Measurements from ENCODE around the gene PTPRS. TPM values are rescaled to one million over a fixed set of nuclear protein-coding genes. Genes with fewer than 3 reads are reported as not detected.

The PTPRS gene
- total RNA-seq, 1 experiment from 2014 or later, result 22.2 TPM

- 0 out of 2 replicates have a peak, but pooled peaks cover under 1% of the 10 kb centered on the region for H3K4me1 ChIP-seq
- H3K36me3 ChIP-seq, result no peaks in the 10 kb centered on the region
- H3K9me3 ChIP-seq (replicated peaks), result no peaks in the 10 kb centered on the region
- H3K27ac ChIP-seq, result no peak overlapping the region
- no peak overlapping the region for H3K4me3 ChIP-seq
- no peak for DNase-seq
- peaks cover 1% of the 10 kb centered on the region for H3K27me3 ChIP-seq
Observed at GRCh38 chr19:5314012-5314906, 26.4 kb downstream of the PTPRS start.

DNA sequence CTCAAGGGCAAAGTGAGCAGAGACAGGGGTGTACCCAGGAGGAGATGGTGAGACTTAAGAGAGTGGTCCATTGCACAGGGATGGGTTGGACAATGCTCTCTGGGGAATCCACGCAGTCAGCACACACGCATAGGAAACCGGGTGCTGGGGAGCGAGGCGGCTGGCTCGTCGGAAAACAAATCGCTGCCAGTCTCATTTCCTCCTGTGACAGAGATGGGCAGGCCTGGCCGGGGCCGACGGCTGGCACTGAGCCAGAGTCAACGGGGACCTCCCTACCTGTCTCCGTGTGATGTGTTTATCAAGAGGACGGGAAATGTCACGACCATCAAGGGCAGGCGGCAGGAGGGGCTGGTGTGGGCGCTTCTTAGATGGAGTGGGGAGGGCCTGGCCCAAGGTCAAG is 27.3 kb downstream of the PTPRS start:
- no peak overlapping the region for H3K4me3 ChIP-seq
- peaks cover 4% of the 10 kb centered on the region; the same call in 1 of the 2 replicates for H3K4me1 ChIP-seq
- H3K36me3 ChIP-seq, result peaks cover 3% of the 10 kb centered on the region; the same call in 1 of the 2 replicates
- no peak overlapping the region for H3K27ac ChIP-seq
- H3K27me3 ChIP-seq, result peaks cover 5% of the 10 kb centered on the region
- 0 out of 2 replicates have a peak, but pooled peaks cover 2% of the 10 kb centered on the region for H3K9me3 ChIP-seq (replicated peaks)
- DNase-seq, result no peak

DNA sequence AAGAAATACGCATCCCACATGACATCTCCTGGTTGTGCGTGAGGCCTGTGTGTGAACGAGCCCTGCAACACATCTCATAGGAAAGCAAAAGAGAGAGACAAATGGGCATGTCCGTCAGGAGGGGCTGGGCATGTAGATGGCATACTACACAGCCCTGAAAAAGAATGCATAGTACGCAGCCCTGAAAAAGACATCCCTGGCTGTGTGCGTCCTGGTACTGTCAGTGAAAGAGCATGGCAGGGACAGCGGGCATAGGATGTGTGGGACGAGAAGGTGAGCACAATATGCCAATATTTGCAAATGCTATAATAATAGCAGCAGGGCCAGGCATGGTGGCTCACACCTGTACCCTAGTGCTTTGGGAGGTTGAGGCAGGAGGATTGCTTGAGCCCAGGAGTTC is 28.6 kb downstream of the PTPRS start:
- Histone ChIP-seq H3K27me3 (peaks cover 5% of the 10 kb centered on the region), H3K4me1 (peaks cover 4% of the 10 kb centered on the region; the same call in 1 of the 2 replicates), H3K9me3 (replicated peaks) (0 out of 2 replicates have a peak, but pooled peaks cover 2% of the 10 kb centered on the region), H3K36me3 (peaks cover 3% of the 10 kb centered on the region; the same call in 1 of the 2 replicates), H3K4me3 (no peak overlapping the region), H3K27ac (no peak overlapping the region)
- no peak for DNase-seq

DNA sequence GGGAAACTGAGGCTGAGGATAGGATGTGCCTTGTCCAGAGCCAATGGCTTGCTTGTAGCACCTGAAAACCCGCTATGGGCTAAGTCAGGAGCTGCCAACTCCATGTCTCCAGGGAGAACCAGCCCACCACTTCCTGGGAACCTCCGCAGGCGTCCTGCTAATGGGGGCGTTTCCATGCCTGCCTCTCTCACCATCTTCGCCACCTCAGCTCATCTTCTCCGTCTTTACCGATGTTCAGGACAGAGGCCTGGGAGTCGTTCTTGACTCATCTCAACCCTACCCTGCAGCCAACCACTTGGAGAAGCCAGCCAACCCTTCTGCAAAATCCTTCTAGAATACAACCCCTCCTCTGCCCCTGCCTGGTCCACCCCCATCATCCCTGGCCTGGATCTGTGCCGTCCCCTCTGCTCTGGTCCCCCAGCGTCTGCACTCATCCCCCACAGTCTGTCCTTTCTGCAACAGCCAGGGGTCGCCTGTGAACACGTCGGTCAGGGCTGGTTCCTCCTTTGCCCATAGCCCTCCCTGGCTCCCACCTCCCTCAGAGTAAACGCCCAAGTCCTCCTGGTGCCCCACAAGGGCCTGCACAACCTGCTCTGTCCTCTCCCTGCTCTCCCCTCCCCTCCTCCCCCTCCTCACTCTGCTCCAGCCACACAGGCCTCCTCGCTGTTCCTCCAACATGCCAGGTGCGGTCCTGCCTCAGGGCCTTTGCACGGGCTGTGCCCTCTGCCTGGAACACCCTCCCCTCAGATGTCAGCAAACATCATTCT is 31.0 kb downstream of the PTPRS start:
- DNase-seq, result peak in 1 of 2 experiments; percentile 29
- H3K4me3 ChIP-seq, result peak overlapping the region; percentile 49; the same call in 1 of the 2 replicates
- peak overlapping the region; percentile 94; the same call in 1 of the 2 replicates for H3K27ac ChIP-seq
- 0 out of 2 replicates have a peak, but pooled peaks cover 2% of the 10 kb centered on the region for H3K9me3 ChIP-seq (replicated peaks)
- H3K27me3 ChIP-seq, result peaks cover 5% of the 10 kb centered on the region
- H3K4me1 ChIP-seq, result peaks cover 7% of the 10 kb centered on the region; the same call in 1 of the 2 replicates
- H3K36me3 ChIP-seq, result peaks cover 3% of the 10 kb centered on the region; the same call in 1 of the 2 replicates

DNA sequence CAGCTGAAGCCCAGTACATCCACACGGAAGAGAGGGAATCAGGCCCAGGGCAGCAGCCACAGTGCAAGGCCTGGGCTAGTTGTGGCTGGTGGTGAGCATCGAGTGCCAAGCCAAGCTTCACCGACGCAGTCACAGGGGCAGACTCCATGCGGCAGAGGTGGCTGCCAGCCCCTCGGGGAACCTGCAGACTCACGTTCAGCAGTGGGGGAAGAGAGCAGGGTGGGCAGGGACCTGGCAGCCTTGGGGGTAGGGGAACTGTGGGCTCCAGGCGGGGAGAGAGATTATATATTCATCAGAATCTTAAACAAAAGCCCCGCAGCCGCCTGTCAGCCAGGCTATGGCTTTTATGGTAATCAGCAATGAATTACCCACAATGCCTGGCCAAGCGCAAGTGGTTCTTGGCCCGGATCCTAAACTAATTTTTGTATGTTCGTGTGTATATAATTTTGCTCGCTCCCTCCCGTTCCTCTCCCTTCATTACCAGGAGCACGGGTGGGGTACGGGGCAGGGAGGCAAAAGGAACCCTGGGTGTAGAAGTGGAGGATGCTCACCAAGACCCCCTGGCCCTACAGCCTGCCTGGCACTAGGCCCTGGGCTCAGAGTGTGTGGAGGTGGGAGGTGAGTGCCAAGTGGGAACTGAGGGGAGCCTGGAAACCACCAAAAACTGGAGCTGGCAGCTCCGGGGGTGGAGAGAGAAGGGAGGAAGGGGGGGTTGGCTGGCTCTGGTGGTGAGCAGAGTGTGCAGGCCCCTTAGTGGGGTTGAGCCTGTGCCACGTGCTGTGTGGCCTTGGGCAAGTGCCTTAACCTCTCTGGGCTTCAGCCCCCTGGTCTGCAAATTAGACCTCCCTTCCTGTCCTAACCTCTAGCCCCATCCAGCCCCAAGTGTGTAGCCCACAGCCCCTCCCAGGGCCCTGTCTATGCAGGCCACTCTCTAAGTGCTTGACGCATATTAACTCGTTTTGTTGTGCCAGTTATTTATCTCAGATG is 31.9 kb downstream of the PTPRS start:
- Histone ChIP-seq H3K36me3 (peaks cover 3% of the 10 kb centered on the region; the same call in 1 of the 2 replicates), H3K27ac (peak overlapping the region; percentile 94), H3K9me3 (replicated peaks) (0 out of 2 replicates have a peak, but pooled peaks cover 2% of the 10 kb centered on the region), H3K4me1 (peaks cover 7% of the 10 kb centered on the region; the same call in 1 of the 2 replicates), H3K4me3 (peak overlapping the region; percentile 49), H3K27me3 (peaks cover 5% of the 10 kb centered on the region)
- DNase-seq, result peak; percentile 93 to 94

DNA sequence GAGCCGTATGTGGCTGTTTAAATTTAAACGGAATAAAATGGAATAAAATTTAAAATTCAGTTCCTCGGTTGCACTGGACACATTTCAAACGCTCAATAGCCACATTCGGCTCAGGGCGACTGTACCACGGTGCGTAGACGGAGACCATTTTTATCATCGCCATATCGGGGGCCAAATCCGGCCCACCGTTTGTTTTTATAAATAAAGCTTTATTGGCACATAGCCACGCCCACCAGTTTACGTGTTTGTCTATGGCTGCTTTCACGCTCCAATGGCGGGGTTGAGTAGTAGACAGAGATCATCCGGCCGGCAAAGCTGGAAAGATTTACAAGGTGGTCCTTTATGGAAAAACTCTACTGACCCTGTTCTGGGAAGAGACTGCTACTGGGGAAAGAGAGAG is 33.0 kb downstream of the PTPRS start:
- Histone ChIP-seq H3K27me3 (peaks cover 5% of the 10 kb centered on the region), H3K4me1 (peaks cover 7% of the 10 kb centered on the region; the same call in 1 of the 2 replicates), H3K27ac (no peak overlapping the region), H3K4me3 (no peak overlapping the region), H3K36me3 (peaks cover 3% of the 10 kb centered on the region; the same call in 1 of the 2 replicates), H3K9me3 (replicated peaks) (0 out of 2 replicates have a peak, but pooled peaks cover 2% of the 10 kb centered on the region)
- no peak for DNase-seq

- Histone ChIP-seq H3K36me3 (peaks cover 3% of the 10 kb centered on the region; the same call in 1 of the 2 replicates), H3K27me3 (peaks cover 5% of the 10 kb centered on the region), H3K4me3 (no peak overlapping the region), H3K9me3 (replicated peaks) (0 out of 2 replicates have a peak, but pooled peaks cover 2% of the 10 kb centered on the region), H3K4me1 (peaks cover 7% of the 10 kb centered on the region; the same call in 1 of the 2 replicates), H3K27ac (no peak overlapping the region)
- no peak for DNase-seq
Observed at GRCh38 chr19:5305163-5305562, 35.4 kb downstream of the PTPRS start.

- DNase-seq, result no peak
- Histone ChIP-seq H3K9me3 (replicated peaks) (0 out of 2 replicates have a peak, but pooled peaks cover 2% of the 10 kb centered on the region), H3K4me3 (no peak overlapping the region), H3K36me3 (peaks cover 3% of the 10 kb centered on the region; the same call in 1 of the 2 replicates), H3K27me3 (peaks cover 5% of the 10 kb centered on the region), H3K27ac (no peak overlapping the region), H3K4me1 (peaks cover 7% of the 10 kb centered on the region; the same call in 1 of the 2 replicates)
Observed at GRCh38 chr19:5304486-5304885, 36.1 kb downstream of the PTPRS start.

- Histone ChIP-seq H3K27me3 (no peaks in the 10 kb centered on the region), H3K36me3 (no peaks in the 10 kb centered on the region), H3K27ac (no peak overlapping the region), H3K4me3 (no peak overlapping the region), H3K9me3 (replicated peaks) (no peaks in the 10 kb centered on the region), H3K4me1 (0 out of 2 replicates have a peak, but pooled peaks cover 4% of the 10 kb centered on the region)
- DNase-seq, result no peak
Observed at GRCh38 chr19:5303208-5303607, 37.4 kb downstream of the PTPRS start.

DNA sequence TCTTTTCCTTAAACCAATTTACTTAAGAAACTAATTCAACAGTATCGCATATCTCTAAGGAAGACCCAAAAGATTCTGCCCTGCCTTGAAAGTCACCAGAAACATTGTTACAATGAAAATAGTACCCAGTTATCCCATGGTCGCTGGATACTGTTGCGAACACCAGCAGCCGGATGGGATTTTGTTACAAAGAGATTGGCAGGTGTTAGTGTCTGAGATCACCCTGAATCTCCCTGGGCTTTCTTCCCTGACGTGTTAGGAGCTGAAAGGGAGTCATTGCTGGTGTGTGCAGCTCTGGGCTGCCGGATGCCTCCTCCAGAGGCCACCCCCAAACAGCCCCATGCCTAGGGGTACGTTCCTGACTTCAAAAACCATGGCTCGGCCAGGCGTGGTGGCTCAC is 38.2 kb downstream of the PTPRS start:
- H3K27me3 ChIP-seq, result no peaks in the 10 kb centered on the region
- H3K4me1 ChIP-seq, result 0 out of 2 replicates have a peak, but pooled peaks cover 4% of the 10 kb centered on the region
- no peak overlapping the region for H3K4me3 ChIP-seq
- no peaks in the 10 kb centered on the region for H3K9me3 ChIP-seq (replicated peaks)
- H3K27ac ChIP-seq, result no peak overlapping the region
- no peaks in the 10 kb centered on the region for H3K36me3 ChIP-seq
- DNase-seq, result peak; percentile 30 to 61

DNA sequence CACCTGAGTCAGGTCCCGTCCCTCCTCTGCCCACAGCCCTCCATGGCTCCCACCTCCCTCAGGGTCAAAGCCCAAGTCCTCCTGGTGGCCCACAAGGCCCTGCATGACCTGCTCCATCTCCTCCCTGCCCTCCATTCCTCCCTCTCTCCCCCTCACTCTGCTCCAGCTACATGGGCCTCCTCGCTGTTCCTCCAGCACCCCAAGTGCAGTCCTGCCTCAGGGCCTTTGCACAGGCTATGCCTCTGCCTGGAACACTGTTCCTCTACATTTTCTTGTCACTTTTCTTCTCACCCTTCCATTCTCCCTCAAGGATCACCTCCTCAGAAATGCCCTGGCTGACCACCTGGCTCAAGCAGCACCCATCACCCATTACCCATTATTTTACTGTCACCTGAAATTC is 41.5 kb downstream of the PTPRS start:
- Histone ChIP-seq H3K27ac (no peak overlapping the region), H3K36me3 (no peaks in the 10 kb centered on the region), H3K4me3 (no peak overlapping the region), H3K27me3 (no peaks in the 10 kb centered on the region), H3K4me1 (no peaks in the 10 kb centered on the region), H3K9me3 (replicated peaks) (no peaks in the 10 kb centered on the region)
- no peak for DNase-seq

- no peaks in the 10 kb centered on the region for H3K27me3 ChIP-seq
- H3K4me3 ChIP-seq, result no peak overlapping the region
- no peaks in the 10 kb centered on the region for H3K36me3 ChIP-seq
- H3K27ac ChIP-seq, result no peak overlapping the region
- DNase-seq, result no peak
- H3K4me1 ChIP-seq, result no peaks in the 10 kb centered on the region
- H3K9me3 ChIP-seq (replicated peaks), result no peaks in the 10 kb centered on the region
Observed at GRCh38 chr19:5298471-5298901, 42.1 kb downstream of the PTPRS start.

- H3K4me1 ChIP-seq, result no peaks in the 10 kb centered on the region
- H3K4me3 ChIP-seq, result no peak overlapping the region
- H3K27me3 ChIP-seq, result no peaks in the 10 kb centered on the region
- no peak overlapping the region for H3K27ac ChIP-seq
- no peaks in the 10 kb centered on the region for H3K36me3 ChIP-seq
- no peaks in the 10 kb centered on the region for H3K9me3 ChIP-seq (replicated peaks)
- no peak for DNase-seq
Observed at GRCh38 chr19:5297272-5297669, 43.3 kb downstream of the PTPRS start.
